Measurements from ENCODE around the gene TRIM42.

TRIM42 gene

GRCh38 chr3:140708815-140709214 is 31.0 kb downstream of the TRIM42 start:
- Histone ChIP-seq H3K4me1 (ENCODE audit: insufficient read depth, low read length) (no peaks in the 10 kb centered on the region), H3K9me3 (ENCODE audit: insufficient read depth, low read length, severe bottlenecking) (peaks cover 2% of the 10 kb centered on the region), H3K36me3 (ENCODE audit: insufficient read depth, low read length) (no peaks in the 10 kb centered on the region), H3K4me3 (ENCODE audit: low read depth in 1 of 2, low read length in 2 of 2) (no peak overlapping the region), H3K4me2 (ENCODE audit: insufficient read depth, low read length) (no peak overlapping the region), H3K9ac (ENCODE audit: low read depth, low read length) (no peak overlapping the region), H3K27ac (ENCODE audit: low read length) (no peak overlapping the region), H2AFZ (ENCODE audit: low read depth, low read length) (no peak overlapping the region), H3K79me2 (ENCODE audit: insufficient read depth, low read length) (no peaks in the 10 kb centered on the region), H4K20me1 (ENCODE audit: insufficient read depth, low read length) (no peaks in the 10 kb centered on the region), H3K27me3 (ENCODE audit: insufficient read depth, low read length, poor library complexity) (peaks cover 8% of the 10 kb centered on the region)
- ATAC-seq (ENCODE audit: insufficient read depth, low read depth): no peak
- TF ChIP-seq CTCF (IDR thresholded peaks at IDR 0.05; ENCODE audit: borderline replicate concordance, extremely low read depth, low read length, poor library complexity, severe bottlenecking) (no peak), EZH2 (IDR thresholded peaks at IDR 0.05; ENCODE audit: borderline replicate concordance, low read depth, low read length, severe bottlenecking) (no peak)
- no peak for DNase-seq

DNA sequence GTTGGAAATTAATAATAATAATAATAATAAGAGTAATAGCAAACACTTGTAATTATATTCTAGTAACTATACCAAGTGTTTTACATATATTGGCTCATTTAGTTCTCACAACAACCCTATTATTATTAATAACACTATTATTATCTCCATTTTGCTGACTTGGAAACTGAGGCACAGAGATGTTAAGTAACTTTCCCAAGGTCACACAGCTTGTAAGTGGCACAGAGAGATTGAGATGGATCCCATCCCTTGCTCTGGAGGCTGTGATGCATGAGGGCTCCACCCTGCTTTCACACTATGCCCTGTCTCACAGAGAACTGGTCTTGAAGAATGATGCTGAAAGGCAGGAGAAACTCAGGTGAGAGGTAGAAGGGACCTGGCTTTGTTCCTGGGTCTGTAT is 31.9 kb downstream of the TRIM42 start:
- ATAC-seq (ENCODE audit: insufficient read depth, low read depth) (no peak), DNase-seq (no peak)
- no peaks in the 10 kb centered on the region for H4K20me1 ChIP-seq (ENCODE audit: insufficient read depth, low read length)
- no peak overlapping the region for H3K9ac ChIP-seq (ENCODE audit: low read depth, low read length)
- no peak overlapping the region for H3K4me3 ChIP-seq (ENCODE audit: low read depth in 1 of 2, low read length in 2 of 2)
- H3K36me3 ChIP-seq (ENCODE audit: insufficient read depth, low read length): no peaks in the 10 kb centered on the region
- H3K79me2 ChIP-seq (ENCODE audit: insufficient read depth, low read length): no peaks in the 10 kb centered on the region
- no peak overlapping the region for H3K27ac ChIP-seq (ENCODE audit: low read length)
- no peak overlapping the region for H2AFZ ChIP-seq (ENCODE audit: low read depth, low read length)
- peaks cover 8% of the 10 kb centered on the region for H3K27me3 ChIP-seq (ENCODE audit: insufficient read depth, low read length, poor library complexity)
- H3K4me1 ChIP-seq (ENCODE audit: insufficient read depth, low read length): no peaks in the 10 kb centered on the region
- TF ChIP-seq CTCF (IDR thresholded peaks at IDR 0.05; ENCODE audit: borderline replicate concordance, extremely low read depth, low read length, poor library complexity, severe bottlenecking) (no peak), EZH2 (IDR thresholded peaks at IDR 0.05; ENCODE audit: borderline replicate concordance, low read depth, low read length, severe bottlenecking) (no peak)
- peaks cover 2% of the 10 kb centered on the region for H3K9me3 ChIP-seq (ENCODE audit: insufficient read depth, low read length, severe bottlenecking)
- H3K4me2 ChIP-seq (ENCODE audit: insufficient read depth, low read length): no peak overlapping the region

GRCh38 chr3:140710711-140711389 is 33.0 kb downstream of the TRIM42 start:
- Histone ChIP-seq H3K4me1 (ENCODE audit: insufficient read depth, low read length) (no peaks in the 10 kb centered on the region), H3K4me3 (ENCODE audit: low read depth in 1 of 2, low read length in 2 of 2) (no peak overlapping the region)

More at GRCh38 chr3:140710711-140711389, 33.0 kb downstream of the TRIM42 start:
- Histone ChIP-seq H3K36me3 (ENCODE audit: insufficient read depth, low read length) (no peaks in the 10 kb centered on the region), H3K79me2 (ENCODE audit: insufficient read depth, low read length) (no peaks in the 10 kb centered on the region), H4K20me1 (ENCODE audit: insufficient read depth, low read length) (no peaks in the 10 kb centered on the region), H3K9ac (ENCODE audit: low read depth, low read length) (no peak overlapping the region), H3K27me3 (ENCODE audit: insufficient read depth, low read length, poor library complexity) (peaks cover 8% of the 10 kb centered on the region), H3K27ac (ENCODE audit: low read length) (no peak overlapping the region), H3K4me2 (ENCODE audit: insufficient read depth, low read length) (no peak overlapping the region), H2AFZ (ENCODE audit: low read depth, low read length) (no peak overlapping the region), H3K9me3 (ENCODE audit: insufficient read depth, low read length, severe bottlenecking) (no peaks in the 10 kb centered on the region)
- ATAC-seq (ENCODE audit: insufficient read depth, low read depth) (no peak), DNase-seq (no peak)
- TF ChIP-seq EZH2 (IDR thresholded peaks at IDR 0.05; ENCODE audit: borderline replicate concordance, low read depth, low read length, severe bottlenecking) (no peak), CTCF (IDR thresholded peaks at IDR 0.05; ENCODE audit: borderline replicate concordance, extremely low read depth, low read length, poor library complexity, severe bottlenecking) (no peak)
